HAP-1 (cell line): ENCODE results near the gene ZMIZ1.

ENCODE experiments used
- DNase-seq, 2 experiments: peaks; one replicate each; pipeline ENCODE4 v3.0.0-alpha.2; 2016 to 2020; ENCODE audit warnings: low spot score in 2 of 2
- H3K27me3 ChIP-seq: fragments of 250-450 bp; sonication (Bioruptor Pico); 2 replicates; pipeline ENCODE4 v1.5.1; 2020; ENCODE audit warnings: low read depth, mild to moderate bottlenecking, moderate library complexity
- H3K36me3 ChIP-seq: fragments of 250-450 bp; sonication (Bioruptor Pico); replicated peaks from 2 replicates; pipeline ENCODE4 v1.5.1; 2020; ENCODE audit warnings: mild to moderate bottlenecking
- H3K4me1 ChIP-seq: fragments of 250-450 bp; sonication (Bioruptor Pico); 2 replicates; pipeline ENCODE4 v1.5.1; 2020; ENCODE audit warnings: mild to moderate bottlenecking
- H3K4me3 ChIP-seq: fragments of 250-450 bp; sonication (Bioruptor Pico); 2 replicates; pipeline ENCODE4 v1.5.1; 2020; ENCODE audit warnings: mild to moderate bottlenecking, moderate library complexity
- H3K9me3 ChIP-seq: fragments of 250-450 bp; sonication (Bioruptor Pico); 2 replicates; pipeline ENCODE4 v1.5.1; 2020; ENCODE audit warnings: mild to moderate bottlenecking, moderate library complexity
- in situ Hi-C: fragments of 300-500 bp; cut with MboI; formaldehyde crosslinking; loops from 3 replicates; pipeline ENCODE4 v1.14.3; 2020; ENCODE audit warnings: low sequenced_read_pairs, inconsistent platforms, mixed read lengths

Gene ZMIZ1

DNA sequence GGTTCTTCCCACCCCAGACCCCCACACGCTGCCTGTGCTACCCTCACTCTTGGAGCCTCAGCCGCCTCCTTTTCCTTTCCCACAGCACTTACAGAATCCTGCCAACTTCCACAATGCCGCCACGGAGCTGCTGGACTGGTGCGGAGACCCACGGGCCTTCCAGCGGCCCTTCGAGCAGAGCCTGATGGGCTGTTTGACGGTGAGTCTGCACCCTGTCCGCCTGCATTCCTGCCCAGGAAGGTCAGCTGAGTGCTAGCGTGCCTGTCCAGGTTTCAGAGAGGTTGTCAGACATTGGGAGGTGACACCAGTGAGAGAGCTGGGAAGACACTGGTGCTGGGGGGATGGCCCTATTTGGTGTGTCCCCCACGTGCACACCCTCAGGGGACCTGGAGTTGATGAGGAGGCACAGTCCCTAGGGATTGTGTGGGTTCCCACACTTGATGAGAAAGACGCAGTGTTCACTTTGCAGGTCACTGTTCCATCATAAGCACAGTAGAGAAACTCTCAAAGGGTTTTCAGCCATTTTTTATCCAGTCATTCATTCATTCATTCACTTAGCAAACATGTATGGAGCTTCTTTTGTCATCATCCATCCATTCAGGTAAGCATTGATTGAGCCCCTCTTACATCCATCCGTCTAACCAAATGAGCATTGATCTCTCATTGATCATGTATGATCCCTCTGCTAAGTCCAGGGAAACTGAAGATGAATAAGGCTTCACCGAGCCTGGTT lies 139.7 kb downstream of the ZMIZ1 start:
- Histone ChIP-seq H3K4me3 (no peak overlapping the region), H3K4me1 (no peaks in the 10 kb centered on the region), H3K36me3 (no peaks in the 10 kb centered on the region; the same call in 1 of the 2 replicates), H3K9me3 (no peaks in the 10 kb centered on the region), H3K27me3 (no peaks in the 10 kb centered on the region)
- in situ Hi-C loops, result no loop called here
- no peak for DNase-seq

DNA sequence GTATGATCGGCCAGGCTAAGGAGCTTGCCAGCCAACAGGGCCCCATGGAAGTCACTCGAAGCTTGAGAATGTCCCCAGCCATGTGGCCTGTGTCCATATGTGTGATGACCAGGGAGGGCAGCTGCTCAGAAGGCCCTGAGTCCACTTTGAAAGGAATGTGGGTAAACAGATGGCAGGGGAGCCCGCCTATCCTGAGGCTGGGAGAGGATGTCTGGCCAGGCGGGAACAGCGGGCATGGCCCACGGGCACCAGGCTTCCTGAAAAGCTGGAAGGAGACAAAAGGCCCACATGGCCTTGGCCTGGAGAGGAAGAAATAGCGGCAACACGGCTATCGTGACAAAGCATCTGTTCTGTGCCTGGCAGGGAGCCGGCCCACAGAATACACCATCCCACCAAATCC lies 140.6 kb downstream of the ZMIZ1 start:
- no peaks in the 10 kb centered on the region for H3K36me3 ChIP-seq
- no peak overlapping the region for H3K4me3 ChIP-seq
- no peaks in the 10 kb centered on the region for H3K9me3 ChIP-seq
- H3K4me1 ChIP-seq, result no peaks in the 10 kb centered on the region
- no peaks in the 10 kb centered on the region for H3K27me3 ChIP-seq
- in situ Hi-C loops, result no loop called here
- no peak for DNase-seq

DNA sequence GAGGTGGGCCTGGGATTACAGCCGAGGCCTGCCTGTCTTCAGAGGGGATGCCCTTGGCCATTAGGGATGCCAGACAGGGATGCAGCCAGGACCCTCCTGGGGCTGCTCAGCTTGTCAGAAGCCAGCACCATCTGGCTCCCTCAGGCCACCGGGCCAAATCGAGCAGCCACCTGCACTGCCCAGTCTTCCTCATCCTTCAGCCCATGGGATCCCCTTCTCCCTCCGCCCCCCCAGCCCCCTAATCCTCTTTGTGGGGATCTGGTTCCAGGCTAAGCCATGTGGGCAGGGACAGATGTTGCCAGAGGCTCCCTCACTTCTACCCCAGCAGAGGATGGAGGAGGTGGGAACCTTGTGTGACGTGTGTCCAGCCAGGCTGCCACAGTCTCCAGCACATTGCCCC lies 141.1 kb downstream of the ZMIZ1 start:
- Histone ChIP-seq H3K4me1 (no peaks in the 10 kb centered on the region), H3K36me3 (no peaks in the 10 kb centered on the region), H3K27me3 (no peaks in the 10 kb centered on the region), H3K9me3 (no peaks in the 10 kb centered on the region), H3K4me3 (no peak overlapping the region)
- no peak for DNase-seq
- in situ Hi-C loops, result no loop called here

DNA sequence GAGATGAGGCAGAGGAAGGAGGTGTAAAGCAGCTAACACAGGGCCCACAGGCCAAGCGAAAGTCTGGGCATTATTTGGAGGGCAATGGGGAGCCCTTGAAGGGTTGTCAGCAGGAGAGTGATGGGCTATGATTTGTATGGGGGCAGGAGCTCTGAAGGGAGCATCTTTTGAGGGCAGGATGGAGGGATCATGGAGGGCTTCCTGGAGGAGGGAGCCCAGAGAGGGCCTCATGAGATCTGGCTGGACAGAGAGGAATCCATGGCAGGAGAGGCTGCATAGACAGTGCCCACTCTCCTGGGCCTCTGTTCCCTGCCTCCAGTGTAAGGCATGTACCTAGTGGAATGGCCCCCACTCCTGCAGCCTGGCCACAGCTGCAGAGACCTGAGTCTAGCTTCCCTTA lies 141.9 kb downstream of the ZMIZ1 start:
- in situ Hi-C loops, result no loop called here
- Histone ChIP-seq H3K27me3 (no peaks in the 10 kb centered on the region), H3K36me3 (no peaks in the 10 kb centered on the region), H3K9me3 (no peaks in the 10 kb centered on the region), H3K4me1 (no peaks in the 10 kb centered on the region), H3K4me3 (no peak overlapping the region)
- DNase-seq, result no peak

DNA sequence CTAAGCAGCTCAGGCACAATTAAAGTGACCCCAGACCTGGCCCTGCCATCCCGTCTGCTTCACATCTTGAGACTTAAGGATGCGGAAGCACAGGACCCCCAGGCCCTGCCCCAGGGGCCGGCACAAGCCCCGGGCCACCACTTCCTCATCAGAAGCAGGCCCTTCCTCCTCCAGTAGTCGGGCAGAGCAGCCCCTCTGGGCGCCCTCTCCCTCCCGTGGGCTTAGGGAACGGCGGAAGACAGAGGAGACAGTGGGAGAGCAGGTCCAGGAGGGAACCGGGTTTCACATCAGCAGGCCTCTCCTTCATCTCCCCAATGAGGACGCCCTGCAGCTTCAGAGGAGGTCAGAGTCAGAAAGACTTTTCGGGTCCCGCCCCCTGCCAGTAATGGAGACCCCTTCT lies 142.8 kb downstream of the ZMIZ1 start:
- H3K4me3 ChIP-seq, result no peak overlapping the region
- no peak for DNase-seq
- H3K9me3 ChIP-seq, result no peaks in the 10 kb centered on the region
- in situ Hi-C loops, result no loop called here
- H3K4me1 ChIP-seq, result no peaks in the 10 kb centered on the region
- no peaks in the 10 kb centered on the region for H3K27me3 ChIP-seq
- H3K36me3 ChIP-seq, result no peaks in the 10 kb centered on the region; the same call in 1 of the 2 replicates

DNA sequence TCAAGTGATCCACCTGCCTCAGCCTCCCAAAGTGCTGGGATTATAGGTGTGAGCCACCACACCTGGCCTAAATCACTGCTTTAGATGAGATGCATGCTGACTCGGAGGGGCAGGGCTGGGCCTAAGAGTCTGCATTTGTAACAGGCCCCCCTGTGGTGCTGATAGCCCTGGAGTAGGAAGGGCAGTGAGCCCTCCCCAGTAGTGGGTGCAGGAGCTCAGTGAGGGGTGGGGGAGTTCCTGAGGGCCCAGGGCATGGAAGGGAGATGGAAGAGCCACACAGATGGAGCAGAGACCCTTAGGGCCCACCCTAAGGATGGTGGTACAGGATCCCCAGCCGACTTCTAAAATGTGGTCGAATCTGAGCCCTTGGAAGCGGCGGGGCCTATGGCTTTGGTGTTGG lies 146.8 kb downstream of the ZMIZ1 start:
- no peak overlapping the region for H3K4me3 ChIP-seq
- no peaks in the 10 kb centered on the region for H3K4me1 ChIP-seq
- H3K36me3 ChIP-seq, result no peaks in the 10 kb centered on the region; the same call in 1 of the 2 replicates
- in situ Hi-C loops, result no loop called here
- no peak for DNase-seq
- no peaks in the 10 kb centered on the region for H3K9me3 ChIP-seq
- H3K27me3 ChIP-seq, result no peaks in the 10 kb centered on the region

DNA sequence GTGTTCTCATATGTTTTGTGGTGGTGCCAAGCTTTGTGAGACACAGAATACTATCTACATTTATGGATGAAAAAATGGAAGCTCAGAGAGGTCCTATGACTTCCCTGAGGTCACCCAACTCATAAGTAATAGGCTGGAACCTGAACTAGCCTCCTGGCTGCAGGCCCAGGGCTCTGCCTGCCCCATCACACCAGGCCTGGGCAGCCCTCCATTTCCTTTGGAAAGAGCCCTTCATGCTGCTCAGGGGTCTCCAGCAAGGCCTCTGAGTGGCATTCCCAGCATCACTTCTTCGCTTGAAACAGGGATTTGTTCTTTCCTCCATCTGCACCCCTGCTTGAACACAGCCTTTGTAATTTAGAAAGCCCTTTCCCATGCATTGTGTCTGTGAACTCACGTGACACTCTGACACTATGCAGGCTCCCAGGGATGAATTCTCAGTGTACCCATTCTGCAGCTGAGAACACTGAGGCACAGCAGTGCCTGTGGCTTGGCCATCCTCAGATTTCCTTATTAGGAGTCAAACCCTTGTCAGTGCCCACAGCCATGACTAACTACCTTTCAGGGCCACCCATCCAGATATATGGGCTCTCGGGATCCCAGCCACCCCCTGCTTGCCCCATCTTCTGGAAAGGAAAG lies 150.7 kb downstream of the ZMIZ1 start:
- Histone ChIP-seq H3K4me1 (no peaks in the 10 kb centered on the region), H3K9me3 (no peaks in the 10 kb centered on the region), H3K27me3 (no peaks in the 10 kb centered on the region), H3K36me3 (no peaks in the 10 kb centered on the region; the same call in 1 of the 2 replicates), H3K4me3 (no peak overlapping the region)
- in situ Hi-C loops, result no loop called here
- DNase-seq, result no peak

DNA sequence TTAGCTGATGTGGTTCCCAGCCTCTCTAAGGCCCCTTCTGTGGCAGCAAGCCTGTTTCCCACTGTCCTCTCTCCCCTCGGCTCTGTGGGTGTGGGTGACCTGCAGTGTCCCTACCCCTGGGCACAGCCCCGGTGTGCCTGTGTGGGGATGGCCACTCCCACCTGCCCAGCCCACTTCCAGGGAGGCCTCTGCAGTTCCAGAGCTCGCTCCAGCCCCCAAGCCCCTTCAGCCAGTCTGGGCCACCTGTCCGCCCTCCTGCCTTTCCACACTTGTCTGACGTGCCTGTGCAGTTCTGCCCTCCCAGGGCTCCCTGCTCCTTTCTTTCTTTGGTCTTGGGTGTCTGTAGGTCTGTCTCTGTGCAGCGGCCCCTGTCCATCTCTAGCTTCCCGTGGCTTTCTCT lies 151.5 kb downstream of the ZMIZ1 start:
- Histone ChIP-seq H3K9me3 (no peaks in the 10 kb centered on the region), H3K27me3 (no peaks in the 10 kb centered on the region), H3K4me3 (no peak overlapping the region), H3K36me3 (no peaks in the 10 kb centered on the region; the same call in 1 of the 2 replicates), H3K4me1 (no peaks in the 10 kb centered on the region)
- in situ Hi-C loops, result no loop called here
- DNase-seq, result no peak

DNA sequence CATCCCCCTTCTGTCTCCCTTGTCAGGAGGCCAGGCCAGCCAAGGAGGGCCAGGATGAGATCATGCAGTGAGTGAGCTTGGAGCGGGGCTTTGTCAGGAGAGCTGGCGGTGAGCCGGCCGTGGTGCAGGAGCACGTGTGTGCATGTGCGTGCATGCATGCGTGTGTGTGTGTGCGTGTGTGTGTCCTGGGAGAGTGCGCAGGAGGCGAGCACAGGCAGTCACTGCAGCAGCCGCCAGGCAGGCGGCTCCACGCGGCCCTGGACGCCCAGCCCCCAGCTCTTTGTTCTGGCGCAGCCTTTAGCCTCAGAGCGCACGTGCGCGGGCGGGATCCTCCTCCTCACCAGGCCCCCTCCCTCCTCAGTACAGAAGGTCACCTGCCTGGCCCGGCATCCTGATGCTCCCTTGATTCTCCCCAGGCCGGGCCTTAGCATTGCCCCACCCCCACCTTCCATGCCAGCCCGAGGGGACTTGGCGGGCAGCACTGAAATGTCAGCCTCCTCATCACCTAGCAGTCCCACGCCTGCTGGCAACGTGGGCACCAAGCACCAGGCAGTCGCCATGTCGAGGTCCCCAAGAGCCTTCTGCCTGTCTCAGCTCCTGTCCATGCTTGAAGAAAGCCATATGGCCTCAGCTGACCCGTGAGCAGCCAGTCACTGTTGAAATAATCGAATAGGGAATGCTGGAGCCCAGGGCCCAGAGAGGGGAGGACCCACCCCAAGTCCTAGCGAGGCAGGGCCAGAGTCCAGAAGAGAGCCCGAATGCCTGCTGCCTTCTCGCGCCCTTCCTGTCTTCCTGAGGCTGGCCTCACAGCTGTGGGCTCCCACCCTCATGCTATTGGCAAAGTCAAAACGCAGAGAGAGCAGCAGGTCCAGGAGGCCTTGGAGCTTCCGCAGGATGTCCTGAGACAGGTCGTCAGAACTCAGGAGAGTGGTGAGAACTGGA lies 152.6 kb downstream of the ZMIZ1 start:
- in situ Hi-C loops, result no loop called here
- no peak for DNase-seq
- H3K4me3 ChIP-seq, result no peak overlapping the region
- no peaks in the 10 kb centered on the region for H3K4me1 ChIP-seq
- no peaks in the 10 kb centered on the region for H3K27me3 ChIP-seq
- no peaks in the 10 kb centered on the region; the same call in 1 of the 2 replicates for H3K36me3 ChIP-seq
- no peaks in the 10 kb centered on the region for H3K9me3 ChIP-seq

DNA sequence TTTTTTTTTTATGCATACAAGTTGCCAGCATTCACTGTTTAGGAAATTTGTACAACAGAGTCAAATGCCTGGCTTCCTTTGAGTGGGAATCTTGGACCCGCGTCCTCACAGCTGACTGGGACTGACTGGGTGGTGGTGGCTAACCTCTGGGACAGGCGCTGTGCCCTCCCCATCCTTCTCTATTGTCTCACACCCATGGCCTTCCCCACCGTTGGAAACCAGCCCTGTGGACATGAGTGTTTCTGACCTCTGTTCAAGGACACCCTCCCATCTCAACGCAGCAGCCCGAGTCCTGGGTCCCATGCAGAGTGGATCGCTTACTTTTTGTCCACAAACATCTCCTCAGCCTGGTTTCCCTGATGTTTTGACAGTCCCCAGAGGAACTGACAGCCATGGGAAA lies 153.4 kb downstream of the ZMIZ1 start:
- Histone ChIP-seq H3K36me3 (no peaks in the 10 kb centered on the region), H3K4me1 (no peaks in the 10 kb centered on the region), H3K27me3 (no peaks in the 10 kb centered on the region), H3K9me3 (no peaks in the 10 kb centered on the region), H3K4me3 (no peak overlapping the region)
- DNase-seq, result no peak
- in situ Hi-C loops, result no loop called here

DNA sequence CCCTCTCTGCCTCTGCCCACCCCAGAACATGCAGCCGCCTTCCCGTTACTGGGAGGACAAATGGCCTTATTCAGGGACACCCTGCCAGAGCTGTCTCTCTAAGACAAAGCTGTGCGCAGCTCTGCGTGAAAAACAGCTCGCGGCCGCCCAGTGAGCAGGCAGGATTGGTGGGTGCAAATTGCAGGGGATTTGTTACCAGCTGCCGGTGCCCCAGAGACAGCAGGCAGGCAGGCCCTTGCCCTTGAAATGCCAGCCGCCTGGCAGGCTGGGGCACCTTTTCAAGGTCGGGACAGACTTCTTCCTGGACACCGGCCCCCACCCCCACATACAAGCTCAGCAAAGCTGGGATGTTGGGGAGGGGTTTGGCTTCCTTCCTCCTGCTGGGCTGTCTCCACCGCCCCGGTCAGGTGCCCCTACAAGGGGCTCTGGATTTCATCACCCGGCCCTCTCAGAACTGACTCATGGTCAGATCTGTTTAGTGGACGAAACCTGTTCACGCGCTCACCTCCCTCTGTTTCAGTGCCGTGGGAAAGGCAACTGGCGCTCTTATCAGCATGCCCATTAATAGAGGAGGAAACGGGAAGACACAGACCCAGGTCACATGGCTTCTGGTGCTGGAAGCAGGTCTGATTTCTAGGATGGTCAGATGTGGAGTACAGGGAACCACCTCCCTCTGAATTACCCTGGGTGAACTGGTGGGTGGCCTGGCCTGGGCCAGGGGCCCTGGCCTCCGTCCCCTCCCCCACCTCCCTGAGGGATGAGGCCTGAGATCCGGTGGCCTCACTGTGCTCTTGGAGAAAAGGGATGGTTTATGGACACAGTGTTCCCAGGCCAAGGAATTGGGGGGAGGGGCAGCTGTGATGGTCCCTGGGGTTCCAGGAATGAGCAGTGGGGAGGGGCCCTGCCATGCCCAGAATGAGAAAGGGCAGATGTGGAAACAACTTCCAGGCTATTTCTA lies 154.6 kb downstream of the ZMIZ1 start:
- DNase-seq, result no peak
- H3K4me1 ChIP-seq, result no peaks in the 10 kb centered on the region
- H3K9me3 ChIP-seq, result no peaks in the 10 kb centered on the region
- H3K36me3 ChIP-seq, result no peaks in the 10 kb centered on the region
- H3K27me3 ChIP-seq, result no peaks in the 10 kb centered on the region
- H3K4me3 ChIP-seq, result no peak overlapping the region
- in situ Hi-C loops, result no loop called here

DNA sequence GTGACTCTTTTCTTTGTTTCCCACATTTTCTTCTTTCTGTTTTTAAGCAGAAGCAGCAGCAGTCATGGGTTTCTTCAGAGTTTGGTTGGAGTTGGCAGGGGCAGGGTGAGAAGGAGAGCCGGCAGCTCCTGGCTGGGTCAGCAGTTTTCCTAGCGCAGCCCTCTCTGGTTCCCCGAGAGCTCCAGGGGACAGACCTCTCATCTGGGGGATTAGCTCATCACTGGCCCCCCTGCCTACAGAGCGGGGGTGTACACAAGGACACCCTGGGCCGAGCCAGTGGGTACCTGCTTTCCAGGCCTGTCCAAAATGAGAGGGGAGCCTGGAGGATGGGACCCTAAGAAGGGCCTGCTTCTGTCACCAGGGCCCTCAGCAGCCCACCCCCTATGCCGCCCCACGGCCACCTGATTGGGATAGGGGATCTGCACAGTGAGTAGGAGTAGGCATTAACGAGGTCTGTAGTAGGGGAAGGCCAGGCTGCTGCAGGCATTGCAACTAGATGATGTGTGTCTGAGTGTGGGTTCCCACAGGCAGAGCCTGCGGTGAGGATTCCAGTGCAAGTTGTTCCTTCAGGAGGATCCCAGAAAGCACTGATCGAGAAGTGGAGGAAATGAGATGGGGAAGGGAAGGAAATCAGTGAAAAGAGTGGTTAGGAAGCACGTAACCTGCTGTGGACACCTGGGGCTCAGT lies 155.6 kb downstream of the ZMIZ1 start:
- in situ Hi-C loops, result no loop called here
- Histone ChIP-seq H3K9me3 (no peaks in the 10 kb centered on the region), H3K4me1 (no peaks in the 10 kb centered on the region), H3K36me3 (no peaks in the 10 kb centered on the region), H3K27me3 (no peaks in the 10 kb centered on the region), H3K4me3 (no peak overlapping the region)
- DNase-seq, result no peak

DNA sequence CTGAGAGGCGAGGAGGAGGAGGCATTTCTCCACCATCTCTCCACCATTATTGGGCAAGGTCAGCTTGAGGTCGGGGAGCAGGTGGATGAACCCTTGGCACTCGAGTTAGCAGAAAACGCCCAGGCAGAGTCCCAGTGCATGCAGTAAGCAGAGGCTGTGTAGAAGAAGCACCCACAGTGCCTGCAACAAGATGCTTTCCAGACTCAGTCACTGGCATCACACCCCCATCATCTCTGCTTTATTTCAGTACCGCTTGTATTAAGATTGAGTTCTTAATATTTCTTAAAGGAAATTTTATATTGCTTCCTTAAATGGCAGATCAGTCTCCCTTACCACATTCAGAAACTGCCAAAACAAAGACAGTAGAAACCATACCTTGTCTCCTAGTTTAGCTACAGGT lies 156.2 kb downstream of the ZMIZ1 start:
- H3K4me1 ChIP-seq, result no peaks in the 10 kb centered on the region
- in situ Hi-C loops, result no loop called here

More for the DNA sequence above, 156.2 kb downstream of the ZMIZ1 start:
- no peaks in the 10 kb centered on the region for H3K9me3 ChIP-seq
- H3K27me3 ChIP-seq, result no peaks in the 10 kb centered on the region
- no peaks in the 10 kb centered on the region for H3K36me3 ChIP-seq
- no peak for DNase-seq
- no peak overlapping the region for H3K4me3 ChIP-seq
